ENCODE measurements around the gene ESX1.
"Not testable (repeated sequence)": the region's sequence is repeated elsewhere in the genome, so short reads cannot be mapped to it uniquely, and the experiment has no call there.

Gene ESX1

GRCh38 chrX:104254442-104255115 is at the start of gene ESX1:
TSS of gene ESX1 (minus strand) at chrX:104254933. CDS start at chrX:104254849, 84 bp downstream.
- DNase-seq (ENCODE audit: low read depth in 3 of 3): peak in 1 of 3 donors; percentile 1

- no peak for DNase-seq (ENCODE audit: low read depth in 3 of 3)
Observed at GRCh38 chrX:104295636-104296035, 40.9 kb upstream of the ESX1 start.

- DNase-seq (ENCODE audit: low read depth in 3 of 3): no peak
Observed at GRCh38 chrX:104288961-104289360, 34.2 kb upstream of the ESX1 start.

GRCh38 chrX:104288269-104288668 is 33.5 kb upstream of the ESX1 start:
- no peak for DNase-seq (ENCODE audit: low read depth in 3 of 3)

GRCh38 chrX:104285201-104285600 is 30.5 kb upstream of the ESX1 start:
- DNase-seq (ENCODE audit: low read depth in 3 of 3): no peak

GRCh38 chrX:104284507-104284906 is 29.8 kb upstream of the ESX1 start:
- DNase-seq (ENCODE audit: low read depth in 3 of 3): no peak

GRCh38 chrX:104282166-104282725 is 27.5 kb upstream of the ESX1 start:
- DNase-seq (ENCODE audit: low read depth in 3 of 3): no peak

GRCh38 chrX:104281564-104281963 is 26.8 kb upstream of the ESX1 start:
- no peak for DNase-seq (ENCODE audit: low read depth in 3 of 3)

- DNase-seq (ENCODE audit: low read depth in 3 of 3): no peak
Observed at GRCh38 chrX:104280609-104281008, 25.9 kb upstream of the ESX1 start.

- DNase-seq (ENCODE audit: low read depth in 3 of 3): peak in 2 of 3 donors; percentile 2 to 25
Observed at GRCh38 chrX:104270916-104271512, 16.3 kb upstream of the ESX1 start.

GRCh38 chrX:104270212-104270611 is 15.5 kb upstream of the ESX1 start:
- no peak for DNase-seq (ENCODE audit: low read depth in 3 of 3)

- DNase-seq (ENCODE audit: low read depth in 3 of 3): no peak
Observed at GRCh38 chrX:104255465-104255864, 732 bp upstream of the ESX1 start.

- DNase-seq (ENCODE audit: low read depth in 3 of 3): no peak
Observed at GRCh38 chrX:104253567-104254441, 929 bp downstream of the ESX1 start.

GRCh38 chrX:104250470-104250869 is 4.3 kb downstream of the ESX1 start:
- no peak for DNase-seq (ENCODE audit: low read depth in 3 of 3)

- DNase-seq (ENCODE audit: low read depth in 3 of 3): not testable (repeated sequence)
Observed at GRCh38 chrX:104230060-104230459, 24.7 kb downstream of the ESX1 start.

- no peak for DNase-seq (ENCODE audit: low read depth in 3 of 3)
Observed at GRCh38 chrX:104211187-104211586, 43.5 kb downstream of the ESX1 start.

- no peak for DNase-seq (ENCODE audit: low read depth in 3 of 3)
Observed at GRCh38 chrX:104205548-104205947, 49.2 kb downstream of the ESX1 start.

Data from stimulated activated CD4-positive, alpha-beta T cell treated with anti-CD3 and anti-CD28 coated beads, TNF-alpha, amount 100 ng/mL, for 48 hours (primary cell).